RWPE2 (cell line): ENCODE results near the gene SLC25A41.

Experiments
- ATAC-seq: fragments of 200-7000 bp; cut with Tn5 transposase; 3 replicates; pipeline ENCODE4 v1.9.1; 2021; ENCODE audit warnings: low read depth
- DNase-seq: peaks from one replicate; pipeline ENCODE4 v3.0.0-alpha.2; 2020; ENCODE audit warnings: low spot score
- H3K27ac ChIP-seq: fragments of 450-650 bp; 2 replicates; pipeline ENCODE4 v1.5.1; 2017; ENCODE audit warnings: mild to moderate bottlenecking; ENCODE audit not compliant: poor library complexity, severe bottlenecking
- H3K27me3 ChIP-seq: fragments of 250-450 bp; sonication (Bioruptor Pico); 2 replicates; pipeline ENCODE4 v1.5.1; 2021; ENCODE audit warnings: mild to moderate bottlenecking, moderate library complexity; ENCODE audit not compliant: insufficient read depth, poor library complexity, severe bottlenecking
- H3K36me3 ChIP-seq: fragments of 250-450 bp; sonication (Bioruptor Pico); 2 replicates; pipeline ENCODE4 v1.5.1; 2020; ENCODE audit warnings: low read depth, mild to moderate bottlenecking, moderate library complexity
- H3K4me1 ChIP-seq: fragments of 250-450 bp; sonication (Bioruptor Pico); 2 replicates; pipeline ENCODE4 v1.5.1; 2021; ENCODE audit warnings: mild to moderate bottlenecking, moderate library complexity; ENCODE audit not compliant: insufficient read depth, poor library complexity, severe bottlenecking
- H3K4me3 ChIP-seq: fragments of 250-450 bp; sonication (Bioruptor Pico); 2 replicates; pipeline ENCODE4 v1.5.1; 2021; ENCODE audit warnings: mild to moderate bottlenecking, moderate library complexity; ENCODE audit not compliant: severe bottlenecking
- H3K9me3 ChIP-seq: fragments of 250-450 bp; sonication (Bioruptor Pico); 2 replicates; pipeline ENCODE4 v1.5.1; 2021; ENCODE audit warnings: mild to moderate bottlenecking, moderate library complexity; ENCODE audit not compliant: severe bottlenecking
- TF ChIP-seq, protein P1 (sequence below): fragments of 450-650 bp; IDR thresholded peaks from one replicate; pipeline ENCODE4 v1.5.1; 2017; ENCODE audit warnings: mild to moderate bottlenecking, moderate library complexity; ENCODE audit not compliant: poor library complexity, severe bottlenecking

Gene SLC25A41

DNA sequence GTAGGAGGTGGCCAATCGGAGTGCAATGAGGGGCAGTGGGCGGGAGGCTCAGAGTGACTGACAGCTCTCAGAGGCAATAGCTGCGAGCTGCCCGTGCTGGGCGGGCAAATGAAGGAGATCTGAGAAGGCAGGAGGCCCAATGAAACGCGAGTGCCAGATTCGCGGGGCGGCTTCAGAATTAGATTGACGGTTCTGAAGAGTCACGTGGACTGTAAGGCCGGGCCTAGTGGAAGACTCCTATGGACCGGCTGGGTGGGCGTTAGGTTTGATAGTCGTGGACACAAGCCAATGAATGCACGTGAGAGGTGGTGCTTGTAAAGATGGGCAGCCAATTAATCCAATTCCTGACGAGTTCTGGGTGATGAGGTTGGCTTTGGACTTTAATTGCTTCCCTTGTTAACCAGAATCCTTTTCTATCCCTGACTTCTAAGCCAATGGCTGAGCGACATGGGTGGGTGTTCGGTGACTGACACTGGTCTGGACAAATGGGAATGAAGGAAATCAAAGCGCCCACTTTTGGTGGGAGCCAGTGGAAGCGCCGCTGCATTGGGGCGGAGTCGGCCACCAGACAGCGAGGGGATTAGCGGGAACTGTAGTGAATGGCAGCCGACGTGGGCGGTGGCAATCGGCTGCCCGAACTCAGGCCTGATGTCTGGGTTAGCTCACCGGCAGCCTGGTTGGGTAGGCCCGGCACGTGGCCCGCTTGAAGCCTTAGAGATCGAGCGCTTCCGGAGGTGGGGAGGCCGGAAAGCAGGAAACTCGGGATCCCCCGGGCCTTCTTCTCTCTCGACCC, 8.4 kb downstream of the SLC25A41 start:
- DNase-seq (peak; percentile 99), ATAC-seq (peak; percentile 92)
- H3K27me3 ChIP-seq, result no peaks in the 10 kb centered on the region
- H3K4me1 ChIP-seq, result peaks cover 5% of the 10 kb centered on the region
- peak overlapping the region; percentile 55 for H3K27ac ChIP-seq
- H3K9me3 ChIP-seq, result no peaks in the 10 kb centered on the region
- H3K4me3 ChIP-seq, result peak overlapping the region; percentile 15
- peaks cover 32% of the 10 kb centered on the region for H3K36me3 ChIP-seq
- TF ChIP-seq, protein P1, sequence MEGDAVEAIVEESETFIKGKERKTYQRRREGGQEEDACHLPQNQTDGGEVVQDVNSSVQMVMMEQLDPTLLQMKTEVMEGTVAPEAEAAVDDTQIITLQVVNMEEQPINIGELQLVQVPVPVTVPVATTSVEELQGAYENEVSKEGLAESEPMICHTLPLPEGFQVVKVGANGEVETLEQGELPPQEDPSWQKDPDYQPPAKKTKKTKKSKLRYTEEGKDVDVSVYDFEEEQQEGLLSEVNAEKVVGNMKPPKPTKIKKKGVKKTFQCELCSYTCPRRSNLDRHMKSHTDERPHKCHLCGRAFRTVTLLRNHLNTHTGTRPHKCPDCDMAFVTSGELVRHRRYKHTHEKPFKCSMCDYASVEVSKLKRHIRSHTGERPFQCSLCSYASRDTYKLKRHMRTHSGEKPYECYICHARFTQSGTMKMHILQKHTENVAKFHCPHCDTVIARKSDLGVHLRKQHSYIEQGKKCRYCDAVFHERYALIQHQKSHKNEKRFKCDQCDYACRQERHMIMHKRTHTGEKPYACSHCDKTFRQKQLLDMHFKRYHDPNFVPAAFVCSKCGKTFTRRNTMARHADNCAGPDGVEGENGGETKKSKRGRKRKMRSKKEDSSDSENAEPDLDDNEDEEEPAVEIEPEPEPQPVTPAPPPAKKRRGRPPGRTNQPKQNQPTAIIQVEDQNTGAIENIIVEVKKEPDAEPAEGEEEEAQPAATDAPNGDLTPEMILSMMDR, result no peak

DNA sequence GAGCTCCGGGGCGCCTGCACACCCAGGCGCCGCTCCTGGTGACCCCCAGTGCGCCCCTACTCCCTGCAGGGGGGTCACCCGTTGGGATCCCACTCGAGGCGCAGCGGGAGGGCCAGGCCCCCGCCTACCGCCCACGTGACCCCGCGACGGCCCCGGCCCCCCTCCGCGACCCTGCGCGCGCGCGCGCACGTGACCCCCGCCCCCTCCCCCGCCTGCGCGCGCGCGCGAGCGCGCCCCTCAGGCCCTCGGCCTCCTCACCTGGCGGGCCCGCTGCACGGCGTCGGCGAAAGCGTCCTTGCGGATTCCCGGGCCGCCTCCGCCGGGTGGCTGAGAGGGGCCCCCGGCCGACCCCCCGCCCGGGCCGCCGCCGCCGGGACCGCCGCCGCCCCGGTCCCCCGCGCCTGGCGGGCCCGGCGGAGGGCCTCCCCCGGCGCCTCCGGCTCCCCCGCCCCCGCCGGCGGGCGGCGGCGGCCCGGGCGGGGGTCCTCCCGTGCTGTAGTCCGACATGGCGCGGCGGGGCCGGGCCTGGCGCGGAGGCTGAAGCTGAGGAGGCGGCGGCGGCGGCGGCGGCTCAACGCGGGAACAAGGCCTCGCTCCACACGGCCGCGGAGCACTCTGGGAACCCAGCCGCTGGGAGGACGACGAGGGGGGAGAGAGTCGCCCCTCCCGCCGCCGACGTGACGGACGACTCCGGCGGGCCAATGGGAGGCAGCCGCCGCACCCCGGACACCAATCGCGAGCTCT, 9.2 kb downstream of the SLC25A41 start, which contains the start of gene KHSRP:
Gene KHSRP (minus strand): TSS at position 617 of the 744 bp plus-strand sequence. CDS start 110 bp downstream, at position 507.
- Histone ChIP-seq H3K27me3 (no peaks in the 10 kb centered on the region), H3K9me3 (no peaks in the 10 kb centered on the region), H3K4me3 (peak within 1 kb of the TSS; percentile 85), H3K36me3 (peaks cover 40% of the 10 kb centered on the region), H3K27ac (peak within 1 kb of the TSS; percentile 55), H3K4me1 (peaks cover 5% of the 10 kb centered on the region)
- ATAC-seq (no peak), DNase-seq (no peak)
- TF ChIP-seq, protein P1, result no peak

DNA sequence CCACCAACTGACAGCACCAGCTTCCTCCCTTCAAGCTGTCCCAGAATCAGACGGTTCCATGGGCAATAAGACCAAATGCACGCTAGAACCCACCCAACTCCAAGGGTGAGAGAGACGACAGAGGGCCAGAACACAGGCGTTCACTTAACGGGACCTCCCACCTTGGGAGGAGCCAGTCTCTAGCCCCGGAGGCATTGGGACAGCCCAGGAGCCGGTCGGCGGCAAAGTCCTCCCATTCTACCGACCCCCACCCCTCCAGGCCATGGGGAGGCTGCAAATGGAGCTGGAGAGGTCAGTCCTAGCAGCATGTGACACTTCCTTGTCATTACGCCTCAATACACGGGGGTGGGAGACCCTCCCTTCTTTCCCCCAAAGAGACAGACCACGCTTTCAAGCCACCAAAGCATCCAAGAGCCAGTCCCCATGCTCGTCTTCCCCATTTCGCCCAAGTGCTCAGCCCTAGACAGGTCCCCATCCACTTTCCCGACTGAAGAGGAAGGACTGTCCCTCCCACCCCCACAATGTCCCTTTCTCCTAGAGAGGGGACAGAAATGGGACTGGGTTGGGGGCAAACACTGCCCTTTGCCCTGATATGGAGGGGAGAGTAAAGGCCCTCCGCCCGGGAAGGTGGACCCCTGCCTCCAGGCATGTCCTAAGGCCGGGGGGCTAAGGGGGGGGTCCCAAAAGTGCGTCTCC, 9.9 kb downstream of the SLC25A41 start:
- Histone ChIP-seq H3K27ac (peak overlapping the region; percentile 55), H3K27me3 (no peaks in the 10 kb centered on the region), H3K9me3 (no peaks in the 10 kb centered on the region), H3K4me1 (peaks cover 5% of the 10 kb centered on the region), H3K36me3 (peaks cover 47% of the 10 kb centered on the region), H3K4me3 (peak overlapping the region; percentile 85)
- no peak for DNase-seq
- TF ChIP-seq, protein P1, result no peak
- no peak for ATAC-seq

DNA sequence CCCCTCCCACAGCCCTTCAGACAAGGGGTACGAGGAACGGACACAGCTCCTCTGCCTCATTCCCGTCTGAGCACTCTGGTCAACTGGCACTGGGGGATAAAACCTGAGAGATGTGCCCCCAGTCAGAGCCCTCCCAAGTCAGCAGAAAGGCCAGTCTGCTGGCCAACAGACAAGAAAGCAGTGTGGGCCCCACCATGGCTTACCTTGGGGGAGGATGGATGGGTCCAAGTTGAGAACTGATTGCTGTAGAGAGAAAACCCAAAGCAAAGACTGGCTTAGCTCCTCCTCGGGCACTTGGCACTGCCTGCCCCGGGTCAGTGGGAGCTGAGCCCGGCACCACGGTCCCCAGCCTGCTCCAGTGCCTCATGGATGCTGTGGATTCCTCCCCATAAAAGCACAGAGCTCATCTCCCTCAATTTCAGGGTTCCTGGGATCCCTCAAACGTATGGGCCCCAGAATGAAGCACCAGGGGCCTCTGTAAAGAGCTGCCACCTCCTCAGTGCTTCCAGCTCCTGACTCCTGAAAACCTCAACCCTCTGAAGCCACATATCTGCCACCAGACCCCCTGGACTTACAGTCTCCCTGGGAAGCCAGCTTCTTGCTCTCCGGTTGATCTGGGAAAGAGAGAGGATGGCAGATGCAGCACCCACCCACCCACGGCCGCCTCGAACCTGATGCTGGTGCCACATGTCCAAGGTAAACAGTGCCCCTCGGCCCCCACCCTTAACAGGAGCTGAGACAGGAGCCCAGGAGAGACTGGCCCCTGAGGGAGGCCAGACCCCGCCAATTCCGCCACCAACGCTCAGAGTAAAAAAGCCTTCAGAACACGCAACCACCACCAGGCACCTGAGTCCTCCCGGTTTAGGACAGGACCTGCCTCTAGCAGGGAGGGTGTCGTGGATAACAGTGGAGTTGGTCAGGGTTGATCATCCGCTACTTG, 12.2 kb downstream of the SLC25A41 start:
- ATAC-seq (no peak), DNase-seq (no peak)
- TF ChIP-seq, protein P1, result no peak
- peaks cover 5% of the 10 kb centered on the region for H3K4me1 ChIP-seq
- peaks cover 70% of the 10 kb centered on the region for H3K36me3 ChIP-seq
- H3K4me3 ChIP-seq, result no peak overlapping the region
- H3K9me3 ChIP-seq, result no peaks in the 10 kb centered on the region
- H3K27ac ChIP-seq, result no peak overlapping the region
- H3K27me3 ChIP-seq, result no peaks in the 10 kb centered on the region
